Hair follicle dermal papilla cell (primary cell): Measurements from ENCODE around the gene CRACR2A. TPM values are rescaled to one million over a fixed set of nuclear protein-coding genes. Genes with fewer than 3 reads are reported as not detected.

ENCODE experiments used
- small RNA-seq: library from RNA; depleted of rRNA; stranded (forward); fragments of <200 nt; gene quantifications from one replicate; pipeline ENCODE3, GENCODE V24; 2012
- total RNA-seq: library from RNA; depleted of rRNA; stranded (reverse); fragments of >200 nt; gene quantifications from 2 replicates; pipeline ENCODE4 v1.2.3, GENCODE V29; 2012

CRACR2A gene, protein sequence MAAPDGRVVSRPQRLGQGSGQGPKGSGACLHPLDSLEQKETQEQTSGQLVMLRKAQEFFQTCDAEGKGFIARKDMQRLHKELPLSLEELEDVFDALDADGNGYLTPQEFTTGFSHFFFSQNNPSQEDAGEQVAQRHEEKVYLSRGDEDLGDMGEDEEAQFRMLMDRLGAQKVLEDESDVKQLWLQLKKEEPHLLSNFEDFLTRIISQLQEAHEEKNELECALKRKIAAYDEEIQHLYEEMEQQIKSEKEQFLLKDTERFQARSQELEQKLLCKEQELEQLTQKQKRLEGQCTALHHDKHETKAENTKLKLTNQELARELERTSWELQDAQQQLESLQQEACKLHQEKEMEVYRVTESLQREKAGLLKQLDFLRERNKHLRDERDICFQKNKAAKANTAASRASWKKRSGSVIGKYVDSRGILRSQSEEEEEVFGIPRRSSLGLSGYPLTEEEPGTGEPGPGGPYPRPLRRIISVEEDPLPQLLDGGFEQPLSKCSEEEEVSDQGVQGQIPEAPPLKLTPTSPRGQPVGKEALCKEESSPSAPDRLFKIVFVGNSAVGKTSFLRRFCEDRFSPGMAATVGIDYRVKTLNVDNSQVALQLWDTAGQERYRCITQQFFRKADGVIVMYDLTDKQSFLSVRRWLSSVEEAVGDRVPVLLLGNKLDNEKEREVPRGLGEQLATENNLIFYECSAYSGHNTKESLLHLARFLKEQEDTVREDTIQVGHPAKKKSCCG
- total RNA-seq: 11.4 and 11.8 TPM in 2 replicates

DNA sequence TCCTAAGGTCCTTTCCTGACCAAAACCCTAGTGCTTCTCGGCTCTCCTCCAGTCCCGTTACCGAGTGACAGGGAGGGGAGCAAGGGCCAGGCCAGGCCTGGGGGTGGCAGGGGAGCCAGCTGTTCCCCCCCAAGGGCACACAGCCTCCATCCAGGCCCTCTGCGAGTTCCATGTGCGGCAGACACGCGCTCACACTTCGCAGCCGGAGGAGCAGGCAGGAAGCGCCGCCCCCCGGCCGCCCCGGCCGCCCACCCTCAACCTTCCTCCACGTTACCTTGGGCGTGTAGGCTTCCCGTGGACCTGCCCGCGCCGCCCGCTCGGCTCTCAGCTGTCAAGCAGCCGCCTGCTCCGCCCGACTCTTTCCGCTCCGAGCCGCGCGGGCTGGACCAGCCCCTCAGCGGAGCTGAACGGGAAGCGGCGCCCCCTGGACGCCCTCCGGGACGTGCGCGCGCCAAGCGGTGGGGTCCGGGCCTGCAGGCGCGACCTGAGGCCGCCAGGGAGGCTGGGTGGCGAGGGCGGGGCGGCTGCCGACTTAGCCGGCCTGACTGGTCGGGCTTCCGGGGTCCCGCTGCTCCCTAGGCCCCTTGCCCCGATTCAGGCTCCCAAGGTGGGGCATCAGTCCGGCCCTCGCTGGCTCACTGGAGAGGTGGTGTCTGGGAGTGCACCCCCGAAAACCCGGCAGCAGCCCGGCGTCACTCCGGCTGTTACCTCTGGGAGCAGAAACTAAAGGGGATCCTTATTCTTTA is at the start of gene CRACR2A:
TSS of gene CRACR2A (minus strand) at position 369 of the 746 bp plus-strand sequence. CDS start 56,110 bp downstream, outside the sequence.

Small RNA genes lying within 50 kb of the gene (small RNA-seq; reads per million reads assigned to genes)
- gene RNU6-174P: not detected

Other genes starting within 250 kb of the CRACR2A start
- gene PARP11, start 120.3 kb upstream of the CRACR2A start, total RNA-seq: 7.0 and 7.8 TPM in 2 replicates